ENCODE data around the gene SSH3.

- no peak for TF ChIP-seq ZNF8 (CRISPR knock-in tag; IDR thresholded peaks at IDR 0.05)
- TF ChIP-seq, protein P1, sequence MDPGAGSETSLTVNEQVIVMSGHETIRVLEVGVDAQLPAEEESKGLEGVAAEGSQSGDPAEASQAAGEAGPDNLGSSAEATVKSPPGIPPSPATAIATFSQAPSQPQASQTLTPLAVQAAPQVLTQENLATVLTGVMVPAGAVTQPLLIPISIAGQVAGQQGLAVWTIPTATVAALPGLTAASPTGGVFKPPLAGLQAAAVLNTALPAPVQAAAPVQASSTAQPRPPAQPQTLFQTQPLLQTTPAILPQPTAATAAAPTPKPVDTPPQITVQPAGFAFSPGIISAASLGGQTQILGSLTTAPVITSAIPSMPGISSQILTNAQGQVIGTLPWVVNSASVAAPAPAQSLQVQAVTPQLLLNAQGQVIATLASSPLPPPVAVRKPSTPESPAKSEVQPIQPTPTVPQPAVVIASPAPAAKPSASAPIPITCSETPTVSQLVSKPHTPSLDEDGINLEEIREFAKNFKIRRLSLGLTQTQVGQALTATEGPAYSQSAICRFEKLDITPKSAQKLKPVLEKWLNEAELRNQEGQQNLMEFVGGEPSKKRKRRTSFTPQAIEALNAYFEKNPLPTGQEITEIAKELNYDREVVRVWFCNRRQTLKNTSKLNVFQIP (CRISPR knock-in tag; IDR thresholded peaks at IDR 0.05; ENCODE audit: borderline replicate concordance, low read depth): no peak
- TF ChIP-seq PATZ1 (CRISPR knock-in tag; IDR thresholded peaks at IDR 0.05; ENCODE audit: borderline replicate concordance): no peak
- no peak for TF ChIP-seq PPARA (CRISPR knock-in tag; IDR thresholded peaks at IDR 0.05; ENCODE audit: borderline replicate concordance)
- TF ChIP-seq ZNF70 (CRISPR knock-in tag; IDR thresholded peaks at IDR 0.05): no peak
These were observed 18.1 kb downstream of the SSH3 start for GRCh38 chr11:67321313-67321871.
